HG03571 (cell line): ENCODE measurements around the gene TMEM254.
A peak's percentile ranks its signal among the peaks of the same experiment; 100 is the strongest.
"Not testable (repeated sequence)": the region's sequence is repeated elsewhere in the genome, so short reads cannot be mapped to it uniquely, and the experiment has no call there.

Experiments
- ATAC-seq: cut with Tn5 transposase; IDR thresholded peaks from one replicate; pipeline ENCODE4 v1.9.1; 2021; ENCODE audit not compliant: unreplicated experiment

TMEM254 gene

GRCh38 chr10:80078448-80079311 lies at the start of gene TMEM254:
TMEM254 (plus strand) TSS chr10:80078665; CDS start chr10:80078700, 35 bp downstream.
- peak; percentile 79 for ATAC-seq

DNA sequence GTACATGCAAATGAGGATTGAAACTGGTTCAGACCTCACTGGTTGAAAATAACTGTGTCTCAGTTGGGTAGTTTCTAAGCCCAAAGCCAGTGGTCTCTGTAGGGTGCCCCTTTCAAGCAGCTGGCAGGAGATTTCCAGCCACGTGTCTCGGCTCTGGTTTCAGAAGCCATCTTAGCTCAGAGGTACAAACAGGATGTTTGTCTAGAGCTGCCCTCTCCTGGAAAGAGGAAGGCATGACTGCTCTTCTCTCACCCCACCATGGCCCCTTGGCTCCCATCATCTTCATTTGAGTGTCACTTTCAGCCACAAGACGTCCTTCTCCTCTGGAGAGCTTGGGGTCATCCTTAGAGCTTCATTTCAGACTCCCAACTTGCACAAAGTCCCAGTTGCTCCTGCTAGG lies 49.3 kb upstream of the TMEM254 start:
- peak; percentile 89 for ATAC-seq

DNA sequence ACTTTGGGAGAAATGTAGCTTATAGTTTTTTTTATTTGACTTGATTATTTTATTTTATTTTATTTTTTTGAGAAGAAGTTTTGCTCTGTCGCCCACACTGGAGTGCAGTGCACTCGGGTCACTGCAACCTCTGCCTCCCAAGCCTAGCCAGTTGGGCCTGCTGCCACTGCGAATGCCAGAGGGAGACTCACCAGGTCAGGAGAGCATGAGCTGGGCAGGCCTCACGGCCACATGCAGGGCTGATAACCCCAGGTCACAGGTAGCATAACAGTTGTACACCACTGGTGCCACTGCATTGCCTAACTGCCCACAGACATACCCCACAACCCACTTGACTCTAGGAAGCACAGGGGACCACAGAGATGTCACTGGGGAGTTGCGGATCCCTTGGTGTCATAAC lies 48.6 kb upstream of the TMEM254 start:
- not testable (repeated sequence) for ATAC-seq

GRCh38 chr10:80032503-80032902 lies 46.0 kb upstream of the TMEM254 start:
- ATAC-seq = no peak

- not testable (repeated sequence) for ATAC-seq
These were observed 43.7 kb upstream of the TMEM254 start for GRCh38 chr10:80034766-80035165.

- not testable (repeated sequence) for ATAC-seq
These were observed 43.0 kb upstream of the TMEM254 start for GRCh38 chr10:80035430-80035829.

DNA sequence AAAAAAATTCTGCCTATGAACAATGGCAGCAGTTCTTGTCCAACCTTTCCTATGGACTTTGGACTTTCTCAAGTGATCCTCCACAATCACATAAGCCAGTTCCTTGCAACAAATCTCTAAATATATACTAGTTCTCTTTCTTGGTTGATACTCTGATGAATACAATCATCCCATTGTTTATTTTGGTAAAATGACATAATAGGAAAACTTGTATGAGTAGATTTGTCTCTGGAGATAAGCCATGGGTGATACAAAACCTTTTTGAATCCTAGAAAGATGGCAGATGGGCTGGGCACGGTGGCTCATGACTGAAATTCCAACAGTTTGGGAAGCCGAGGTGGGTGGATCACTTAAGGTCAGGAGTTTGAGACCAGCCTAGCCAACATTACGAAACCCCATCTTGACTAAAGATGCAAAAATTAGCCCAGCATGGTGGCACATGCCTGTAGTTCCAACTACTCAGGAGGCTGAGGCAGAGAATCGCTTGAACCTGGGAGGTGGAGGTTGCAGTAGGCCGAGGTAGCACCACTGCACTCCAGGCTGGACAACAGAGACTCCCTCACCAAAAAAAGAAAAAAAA lies 41.5 kb upstream of the TMEM254 start:
- ATAC-seq = not testable (repeated sequence)

- not testable (repeated sequence) for ATAC-seq
These were observed 40.2 kb upstream of the TMEM254 start for GRCh38 chr10:80038226-80038625.

DNA sequence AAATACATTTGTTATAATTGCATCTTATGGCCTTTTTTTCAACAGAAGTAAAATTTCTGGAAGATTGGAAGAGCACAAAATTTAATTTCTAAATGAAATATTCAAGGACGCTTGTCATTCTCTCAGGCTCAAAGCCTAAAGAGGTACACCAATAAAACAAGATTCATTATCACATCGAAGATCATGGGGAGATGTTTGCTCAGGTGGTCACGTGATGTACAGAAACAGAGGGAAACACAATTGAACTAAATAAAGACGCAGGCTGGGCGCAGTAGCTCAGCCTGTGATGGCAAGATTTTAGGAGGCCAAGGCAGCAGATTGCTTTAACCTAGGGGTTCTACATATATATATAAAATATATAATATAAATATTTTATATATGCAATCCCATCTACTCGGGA lies 37.3 kb upstream of the TMEM254 start:
- no peak for ATAC-seq

- ATAC-seq = not testable (repeated sequence)
These were observed 33.5 kb upstream of the TMEM254 start for GRCh38 chr10:80044935-80045334.

DNA sequence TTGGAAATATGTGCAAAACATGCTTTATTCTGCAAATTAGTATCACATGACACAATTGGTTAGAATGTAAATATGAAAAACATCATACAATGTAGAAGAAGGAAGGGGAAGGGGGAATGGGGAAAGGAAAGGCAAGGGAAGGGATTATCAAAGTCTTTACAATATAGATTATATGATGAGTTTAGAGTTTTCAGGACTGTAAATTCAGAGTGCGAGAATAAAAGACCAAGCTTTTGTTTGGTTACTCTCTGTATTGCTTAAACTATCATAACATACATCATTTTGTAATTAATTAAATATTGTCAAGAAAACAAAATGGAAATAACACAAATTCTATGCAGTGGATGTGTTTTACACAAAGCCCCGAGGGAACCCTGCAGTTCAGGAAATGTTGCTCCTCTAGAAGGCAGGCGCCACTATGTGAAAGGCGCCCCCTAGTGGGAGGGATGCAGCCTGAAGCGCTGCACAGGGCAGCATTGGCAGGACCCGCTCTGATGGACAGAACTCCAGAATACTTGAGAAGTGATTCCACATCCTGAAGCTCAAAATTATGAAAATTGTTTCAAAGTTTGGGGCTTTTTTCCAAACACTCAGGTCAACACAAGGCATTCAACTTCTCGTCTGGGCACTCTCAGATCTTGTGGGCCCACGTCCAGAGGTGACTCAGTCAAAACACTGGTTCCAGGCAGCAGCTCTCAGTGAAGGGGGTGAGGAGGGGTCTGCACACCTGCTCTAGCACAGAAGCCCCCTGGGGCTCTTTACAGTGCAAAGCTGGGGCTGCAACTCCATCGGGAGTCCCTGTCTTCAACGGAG lies 31.6 kb upstream of the TMEM254 start:
- ATAC-seq = no peak

DNA sequence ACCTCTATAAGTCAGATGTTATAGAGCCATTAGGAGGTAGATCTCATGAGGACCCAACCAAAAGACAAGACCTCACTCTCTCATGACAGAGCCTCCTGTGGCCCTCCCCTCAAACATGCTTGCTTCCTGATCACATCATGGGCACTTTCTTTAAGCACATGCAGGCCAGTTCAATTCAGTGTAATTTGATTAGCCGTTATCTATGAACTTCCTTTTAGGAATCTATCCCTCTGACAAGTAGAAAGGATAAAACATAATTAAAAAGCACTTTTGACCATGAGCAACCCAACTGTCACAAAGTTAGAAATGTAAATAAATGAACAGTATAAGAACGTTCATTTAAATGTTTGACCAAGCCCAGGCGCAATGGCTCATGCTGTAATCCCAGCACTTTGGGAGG lies 27.7 kb upstream of the TMEM254 start:
- ATAC-seq = no peak

- ATAC-seq = no peak
These were observed 26.5 kb upstream of the TMEM254 start for GRCh38 chr10:80051993-80052392.

GRCh38 chr10:80055760-80056159 lies 22.7 kb upstream of the TMEM254 start:
- ATAC-seq = no peak

DNA sequence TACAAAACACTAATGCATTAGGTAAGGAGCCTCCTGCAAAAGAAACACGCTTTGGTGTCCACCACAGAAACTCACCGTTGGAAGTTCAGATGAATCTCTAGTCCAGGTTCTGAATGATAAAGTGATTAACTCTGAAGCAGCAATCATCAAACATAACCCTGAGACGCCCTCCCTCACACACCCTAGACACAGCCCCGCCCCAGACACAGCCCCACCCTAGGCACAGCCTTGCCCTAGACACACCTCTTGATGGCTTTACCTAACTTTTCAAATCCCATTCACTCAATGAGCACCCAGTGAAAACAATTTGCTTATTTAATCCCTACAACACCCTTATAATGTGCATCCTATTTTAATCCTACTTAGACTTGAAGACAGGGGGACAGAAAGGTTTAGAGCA lies 21.3 kb upstream of the TMEM254 start:
- ATAC-seq = no peak

GRCh38 chr10:80064120-80064886 lies 14.2 kb upstream of the TMEM254 start:
- no peak for ATAC-seq

DNA sequence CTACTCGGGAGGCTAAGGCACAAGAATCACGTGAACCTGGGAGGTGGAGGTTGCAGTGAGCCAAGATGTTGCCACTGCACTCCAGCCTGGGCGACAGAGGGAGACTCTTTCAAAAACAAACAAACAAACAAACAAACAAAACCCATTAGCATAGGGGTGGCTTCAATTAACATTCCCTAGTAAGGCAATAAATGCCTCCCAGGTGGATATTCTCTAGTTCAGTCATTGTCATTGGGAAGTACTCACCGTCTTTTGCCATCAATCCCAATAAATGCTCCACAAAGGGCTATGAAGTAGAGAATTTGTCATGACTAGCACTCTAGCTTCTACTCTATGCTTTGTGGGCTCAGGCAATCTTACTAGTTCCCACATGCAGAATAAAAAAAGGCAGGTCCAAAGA lies 11.7 kb upstream of the TMEM254 start:
- ATAC-seq = no peak

DNA sequence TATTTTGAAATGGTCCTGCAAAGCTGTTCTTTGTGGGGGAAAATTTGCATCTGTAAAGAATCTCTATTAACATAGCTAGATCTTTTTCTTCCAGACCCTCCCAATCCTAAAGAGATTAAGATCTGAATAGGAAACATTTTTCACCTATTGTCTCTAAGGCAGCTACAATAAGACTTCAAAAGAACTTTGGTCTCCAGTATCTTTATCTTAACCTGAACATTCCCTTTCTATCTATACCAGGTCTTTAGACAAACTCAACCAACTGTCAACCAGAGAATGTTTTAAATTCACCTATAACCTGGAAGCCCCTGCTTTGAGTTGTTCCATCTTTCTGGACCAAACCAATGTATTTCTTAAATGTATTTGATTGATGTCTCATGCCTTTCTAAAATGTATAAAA lies 10.6 kb upstream of the TMEM254 start:
- ATAC-seq = not testable (repeated sequence)

DNA sequence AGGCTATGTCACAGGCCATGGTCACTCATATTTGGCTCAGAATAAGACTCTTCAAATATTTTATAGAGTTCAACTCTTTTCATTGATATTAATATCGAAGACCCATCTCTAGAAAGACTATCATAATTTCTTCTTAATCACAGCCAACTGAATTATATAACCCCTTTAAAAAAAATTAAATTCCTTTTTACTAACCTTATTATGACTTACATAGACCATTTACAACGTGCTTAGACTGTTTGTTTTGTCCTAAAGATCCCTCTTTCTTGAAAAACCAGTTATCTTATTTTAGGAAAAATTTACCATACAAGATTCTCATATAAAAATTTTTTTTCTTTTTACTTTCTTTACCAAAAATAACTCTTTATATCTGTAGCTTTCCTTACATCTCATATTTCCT lies 10.2 kb upstream of the TMEM254 start:
- no peak for ATAC-seq

- ATAC-seq = no peak
These were observed 8.4 kb upstream of the TMEM254 start for GRCh38 chr10:80070057-80070456.

- ATAC-seq = no peak
These were observed 5.9 kb upstream of the TMEM254 start for GRCh38 chr10:80072584-80072983.
